Measurements from ENCODE around the gene NHSL2.

The NHSL2 gene

GRCh38 chrX:72029483-72030411 lies 119.1 kb downstream of the NHSL2 start:
- no peak for DNase-seq
- intact Hi-C loops (cut with DNase I) = no loop called here

DNA sequence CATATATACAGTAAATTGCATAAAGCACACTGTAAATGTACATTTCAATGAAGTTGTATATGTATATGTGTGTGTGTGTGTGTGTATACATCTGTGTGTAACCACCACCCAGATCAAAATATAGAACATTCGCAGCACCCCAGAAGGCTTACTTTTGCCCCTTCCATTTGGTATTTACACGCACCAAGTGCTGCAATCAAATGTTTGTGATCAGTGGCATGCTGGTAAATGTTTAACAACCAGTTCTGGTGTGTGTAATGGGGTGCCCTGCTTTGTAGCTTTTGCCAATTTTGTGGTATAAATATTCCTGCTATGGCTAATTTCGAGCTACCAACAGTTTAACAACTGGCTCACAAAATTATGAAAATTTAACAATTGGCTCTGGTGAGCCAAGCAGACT lies 119.8 kb downstream of the NHSL2 start:
- intact Hi-C loops (cut with DNase I) = no loop called here
- DNase-seq = no peak

DNA sequence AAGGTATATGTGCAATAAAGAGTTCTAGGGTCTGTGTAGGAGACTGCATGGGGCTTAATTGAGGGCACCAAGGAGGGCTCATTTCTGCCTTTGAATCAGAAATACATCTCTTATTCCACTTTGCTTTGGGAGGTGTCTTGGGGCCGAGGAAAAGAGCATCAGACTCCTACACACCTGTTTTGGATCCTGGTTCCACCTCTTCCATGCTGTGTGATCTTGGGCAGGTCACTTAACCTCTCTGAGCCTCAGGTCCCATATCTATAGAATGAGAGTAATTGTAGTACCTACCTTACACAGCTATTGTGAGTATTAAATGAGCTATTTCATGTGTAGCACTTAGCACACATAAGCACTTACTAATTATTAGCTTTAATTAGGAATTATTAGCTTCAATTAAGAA lies 120.5 kb downstream of the NHSL2 start:
- DNase-seq = no peak
- intact Hi-C loops (cut with DNase I) = no loop called here

DNA sequence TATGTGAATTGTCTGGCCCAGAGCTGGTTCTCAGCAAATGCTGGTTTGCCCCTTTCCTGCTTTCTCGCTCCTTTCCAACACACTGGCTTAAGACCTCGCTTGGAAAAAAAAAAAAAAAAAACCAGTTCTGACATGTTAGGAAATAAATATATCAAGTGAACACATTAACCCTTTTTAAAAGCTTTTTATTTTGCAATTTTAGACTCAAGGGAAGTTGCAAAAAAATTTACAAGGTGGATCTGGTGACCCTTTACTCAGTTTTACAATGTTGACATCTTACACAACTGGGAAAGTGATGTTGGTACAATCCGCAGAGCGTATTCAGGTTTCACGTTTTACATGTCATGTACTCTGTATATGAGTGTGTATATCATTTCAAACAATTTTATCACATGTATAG lies 121.0 kb downstream of the NHSL2 start:
- no peak for DNase-seq
- intact Hi-C loops (cut with DNase I) = no loop called here

GRCh38 chrX:72037601-72038000 lies 127.0 kb downstream of the NHSL2 start:
- intact Hi-C loops (cut with DNase I) = no loop called here
- DNase-seq = no peak

GRCh38 chrX:72038016-72038415 lies 127.4 kb downstream of the NHSL2 start:
- no peak for DNase-seq
- intact Hi-C loops (cut with DNase I) = no loop called here

DNA sequence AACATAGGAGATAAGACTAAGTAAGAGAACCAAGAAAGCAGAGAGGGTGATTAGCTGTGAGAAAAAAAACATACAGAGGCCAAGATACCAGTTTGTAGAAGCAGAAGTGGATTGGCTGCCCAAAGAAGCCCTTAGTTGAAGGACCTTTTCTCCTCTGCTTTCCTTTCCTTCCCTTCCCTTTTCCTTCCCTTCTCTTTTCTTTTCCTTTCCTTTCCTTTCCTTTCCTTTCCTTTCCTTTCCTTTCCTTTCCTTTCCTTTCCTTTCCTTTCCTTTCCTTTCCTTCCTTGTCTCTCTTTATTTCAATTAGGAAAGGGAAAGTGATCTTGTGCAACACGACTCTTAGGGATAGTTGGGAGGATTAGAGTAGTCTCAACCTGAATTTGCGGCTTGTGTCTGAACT lies 128.2 kb downstream of the NHSL2 start:
- no peak for DNase-seq
- intact Hi-C loops (cut with DNase I) = no loop called here

DNA sequence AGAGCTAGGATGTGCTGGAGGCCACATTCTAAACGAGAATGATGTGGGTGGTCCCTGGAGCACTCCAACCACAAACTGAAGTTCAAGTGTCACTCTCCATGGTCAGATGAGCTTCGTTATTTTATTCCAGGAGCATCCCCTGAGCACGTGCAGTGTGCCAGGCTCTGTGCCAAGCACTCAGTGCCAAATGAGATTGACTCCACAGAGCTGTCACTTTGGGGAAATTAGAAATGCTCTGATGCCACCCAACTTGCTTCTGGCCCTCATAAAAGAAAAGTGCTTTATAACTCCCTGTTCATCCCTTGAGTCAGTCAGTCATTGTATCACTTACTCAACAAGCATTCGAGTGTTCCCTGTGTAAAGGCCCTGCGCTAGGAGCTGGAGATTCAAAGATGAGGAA lies 129.9 kb downstream of the NHSL2 start:
- intact Hi-C loops (cut with DNase I) = no loop called here
- no peak for DNase-seq

- DNase-seq = no peak
- intact Hi-C loops (cut with DNase I) = no loop called here
Observed at GRCh38 chrX:72041176-72041575, 130.5 kb downstream of the NHSL2 start.

- intact Hi-C loops (cut with DNase I) = no loop called here
- no peak for DNase-seq
Observed at GRCh38 chrX:72041871-72042851, 131.5 kb downstream of the NHSL2 start.

- intact Hi-C loops (cut with DNase I) = no loop called here
- no peak for DNase-seq
Observed at GRCh38 chrX:72042852-72043248, 132.2 kb downstream of the NHSL2 start.

GRCh38 chrX:72043636-72044035 lies 133.0 kb downstream of the NHSL2 start:
- intact Hi-C loops (cut with DNase I) = no loop called here
- no peak for DNase-seq

- DNase-seq = no peak
- intact Hi-C loops (cut with DNase I) = no loop called here
Observed at GRCh38 chrX:72045141-72045540, 134.5 kb downstream of the NHSL2 start.

DNA sequence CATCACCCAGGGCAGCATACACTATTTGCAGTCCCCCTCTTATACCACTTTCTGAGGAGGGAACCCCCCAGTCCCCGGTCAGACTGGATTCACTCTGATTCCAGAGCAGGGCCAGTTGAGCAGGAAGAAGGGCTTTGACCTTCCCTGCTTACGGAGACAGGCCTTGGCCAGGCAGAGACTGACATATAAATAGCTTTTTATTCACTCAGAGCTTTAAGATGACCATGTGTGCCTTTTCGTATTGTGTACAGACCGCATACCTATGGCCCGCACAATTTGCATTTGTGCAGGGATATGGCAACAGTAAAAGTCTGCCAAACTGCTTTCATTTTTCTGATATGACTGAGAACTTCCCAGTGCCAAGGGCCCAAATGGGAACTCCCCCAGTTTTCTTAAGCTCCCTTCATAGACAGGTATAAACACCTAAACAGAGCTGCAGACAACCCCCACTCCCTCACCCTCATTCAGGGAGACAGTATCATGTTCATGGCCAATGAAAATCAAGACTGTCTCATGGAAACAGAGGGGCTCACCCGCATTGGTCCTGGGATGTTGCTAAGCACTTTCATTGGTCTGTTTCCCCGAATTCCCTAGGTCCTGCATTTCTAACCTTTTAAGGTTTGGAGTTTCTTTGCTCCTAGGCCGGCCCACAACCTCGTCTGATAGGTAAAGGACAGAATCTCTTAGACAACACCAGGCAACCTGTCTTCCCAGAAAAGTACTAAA lies 135.1 kb downstream of the NHSL2 start:
- intact Hi-C loops (cut with DNase I) = no loop called here
- no peak for DNase-seq

GRCh38 chrX:72046447-72046846 lies 135.8 kb downstream of the NHSL2 start:
- intact Hi-C loops (cut with DNase I) = no loop called here
- no peak for DNase-seq

- intact Hi-C loops (cut with DNase I) = no loop called here
- DNase-seq = no peak
Observed at GRCh38 chrX:72048510-72049455, 138.1 kb downstream of the NHSL2 start.

DNA sequence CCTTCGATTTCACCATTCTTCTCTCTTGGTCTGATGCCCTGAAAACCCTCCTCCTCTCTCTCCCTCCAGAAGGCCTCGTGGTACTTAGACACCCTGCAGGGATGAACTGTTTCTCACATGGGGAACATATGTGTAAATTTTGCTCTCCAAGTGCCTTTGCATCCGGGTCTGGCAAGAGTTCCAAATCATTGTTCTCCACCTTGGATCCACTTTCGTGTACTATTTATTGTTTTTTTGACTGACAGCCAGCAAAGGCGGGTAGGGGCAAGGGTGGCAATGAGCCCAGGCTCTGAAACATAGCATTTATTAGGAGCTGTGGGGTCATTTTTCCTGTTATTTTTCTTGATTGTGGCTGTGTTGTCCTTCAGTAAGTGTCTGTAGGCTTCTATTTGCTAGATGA lies 139.4 kb downstream of the NHSL2 start:
- DNase-seq = no peak
- intact Hi-C loops (cut with DNase I) = no loop called here

DNA sequence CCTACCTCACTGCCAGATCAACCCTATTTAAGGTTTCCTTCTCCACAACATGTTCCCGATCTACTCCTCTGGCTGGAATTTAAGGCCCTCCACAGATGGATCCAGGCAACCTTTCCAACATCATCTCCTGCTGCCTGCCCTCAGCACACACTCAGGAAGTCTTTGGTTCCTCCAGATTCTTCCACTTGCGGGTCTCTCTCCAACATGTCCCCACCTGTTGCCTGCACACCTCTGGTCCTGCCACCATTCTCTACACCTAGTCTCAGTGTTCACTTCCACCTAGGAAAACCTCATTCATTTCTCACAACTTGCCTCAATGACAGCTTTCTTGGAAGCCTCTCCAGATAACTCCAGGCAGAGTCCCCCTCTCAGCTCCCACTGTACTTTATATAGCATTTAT lies 140.9 kb downstream of the NHSL2 start:
- intact Hi-C loops (cut with DNase I) = no loop called here

More for the DNA sequence above, 140.9 kb downstream of the NHSL2 start:
- no peak for DNase-seq

Data from head of caudate nucleus (tissue), 42 donors.